Measurements from ENCODE around the gene ERG. TPM values are rescaled to one million over a fixed set of nuclear protein-coding genes. Genes with fewer than 3 reads are reported as not detected.

The ERG gene
- total and polyA plus RNA-seq, 12 donors, result 4.0 to 16.3 (median 11.2) TPM

- intact Hi-C loops (cut with DNase I), result no loop called here
- Histone ChIP-seq H3K9me3 (replicated peaks in 1 of 3) (no peaks in the 10 kb centered on the region), H3K27ac (no peak overlapping the region), H3K27me3 (no peaks in the 10 kb centered on the region), H3K4me1 (replicated peaks in 1 of 2) (no peaks in the 10 kb centered on the region), H3K4me3 (no peak overlapping the region), H3K36me3 (replicated peaks in 1 of 2) (no peaks in the 10 kb centered on the region)
- WGBS, 4 donors, result 88 to 95% (median 94%) methylated on average over 5 of the region's 5 CpGs
- TF ChIP-seq CTCF (IDR thresholded peaks at IDR 0.05) (no peak), POLR2A (IDR thresholded peaks at IDR 0.05) (no peak)
- no peak for DNase-seq
These were observed 80.6 kb downstream of the ERG start for GRCh38 chr21:38417726-38418125.

- Histone ChIP-seq H3K36me3 (replicated peaks in 1 of 2) (no peaks in the 10 kb centered on the region), H3K4me3 (no peak overlapping the region), H3K4me1 (replicated peaks in 1 of 2) (no peaks in the 10 kb centered on the region), H3K27me3 (no peaks in the 10 kb centered on the region), H3K9me3 (replicated peaks in 1 of 3) (no peaks in the 10 kb centered on the region), H3K27ac (no peak overlapping the region)
- TF ChIP-seq CTCF (IDR thresholded peaks at IDR 0.05), result no peak
- no peak for TF ChIP-seq POLR2A (IDR thresholded peaks at IDR 0.05)
- 67 to 72% (median 69%) methylated on average over 10 of the region's 10 CpGs for WGBS, 4 donors
- intact Hi-C loops (cut with DNase I), result no loop called here
- DNase-seq, result no peak
These were observed 81.5 kb downstream of the ERG start for GRCh38 chr21:38416791-38417190.

GRCh38 chr21:38413958-38414548 lies 84.2 kb downstream of the ERG start:
- H3K9me3 ChIP-seq (replicated peaks in 1 of 3), result no peaks in the 10 kb centered on the region
- H3K27me3 ChIP-seq, result no peaks in the 10 kb centered on the region
- intact Hi-C loops (cut with DNase I), result no loop called here
- H3K36me3 ChIP-seq (replicated peaks in 1 of 2), result no peaks in the 10 kb centered on the region
- no peak overlapping the region for H3K27ac ChIP-seq
- no peak for TF ChIP-seq POLR2A (IDR thresholded peaks at IDR 0.05)
- no peak for TF ChIP-seq CTCF (IDR thresholded peaks at IDR 0.05)
- no peak overlapping the region for H3K4me3 ChIP-seq
- no peaks in the 10 kb centered on the region for H3K4me1 ChIP-seq (replicated peaks in 1 of 2)
- DNase-seq, result no peak
- 60 to 66% (median 64%) methylated on average over 3 of the region's 3 CpGs for WGBS, 4 donors

GRCh38 chr21:38410466-38410865 lies 87.8 kb downstream of the ERG start:
- no peaks in the 10 kb centered on the region for H3K36me3 ChIP-seq (replicated peaks in 1 of 2)
- H3K9me3 ChIP-seq (replicated peaks in 1 of 3), result no peaks in the 10 kb centered on the region
- 48 to 65% (median 64%) methylated on average over 1 of the region's 1 CpG for WGBS, 4 donors
- intact Hi-C loops (cut with DNase I), result no loop called here
- no peaks in the 10 kb centered on the region for H3K4me1 ChIP-seq (replicated peaks in 1 of 2)
- DNase-seq, result no peak
- H3K27me3 ChIP-seq, result no peaks in the 10 kb centered on the region
- H3K4me3 ChIP-seq, result no peak overlapping the region
- TF ChIP-seq CTCF (IDR thresholded peaks at IDR 0.05) (no peak), POLR2A (IDR thresholded peaks at IDR 0.05) (no peak)
- no peak overlapping the region for H3K27ac ChIP-seq

All from adrenal gland (tissue), 12 donors.